HepG2 (cell line): Measurements from ENCODE around the gene NF2. TPM values are rescaled to one million over a fixed set of nuclear protein-coding genes. Genes with fewer than 3 reads are reported as not detected.

ENCODE experiments used
- ATAC-seq: fragments of 200-7000 bp; cut with Tn5 transposase; 3 replicates; pipeline ENCODE4 v1.9.1; 2020; ENCODE audit warnings: mild to moderate bottlenecking, moderate library complexity
- BruUV-seq: library from RNA; stranded (reverse); fragments of 400-500 nt; replicated peaks from 2 replicates; lab custom pipeline; 2021; lab: Mats Ljungman, UMichigan
- CTCF ChIA-PET: fragments of 300-600 bp; formaldehyde crosslinking; extraction: SDS; loops from one replicate; lab custom pipeline; 2021; ENCODE audit warnings: low total read pairs, inconsistent platforms, low intra/inter-chr PET ratio; lab: Yijun Ruan, JAX
- POLR2A ChIA-PET: fragments of 350-600 bp; sonication (Branson Sonifier 250); formaldehyde crosslinking; loops from one replicate; lab custom pipeline; 2020; ENCODE audit warnings: antibody characterized with exemption, inconsistent platforms; lab: Yijun Ruan, JAX
- DNase-seq: peaks from one replicate; pipeline ENCODE4 v3.0.0-alpha.2; 2015; ENCODE audit warnings: low spot score
- FAIRE-seq: peaks from 3 replicates; lab custom pipeline; 2011; peaks lifted over from hg19 to GRCh38; lab: Jason Lieb, UNC
- H2AFZ ChIP-seq: one replicate; pipeline ENCODE4 v1.6.1; 2011; ENCODE audit warnings: low read length, inconsistent platforms
- H3K27ac ChIP-seq: fragments of 300-600 bp; 3 replicates; pipeline ENCODE4 v1.8.0; 2011; ENCODE audit warnings: mixed run types, mild to moderate bottlenecking, mixed read lengths, low read length, inconsistent platforms; ENCODE audit not compliant: insufficient read depth; ENCODE audit errors: extremely low read length
- H3K27me3 ChIP-seq, 2 experiments: fragments of 200-600 bp in 1 of 2; 2 replicates in 1 of 2; 3 replicates in 1 of 2; pipeline versions ENCODE4 v1.6.0 to v1.8.0; 2011; ENCODE audit warnings: low read length in 2 of 2, mild to moderate bottlenecking in 2 of 2, moderate library complexity in 2 of 2, inconsistent platforms in 1 of 2; ENCODE audit not compliant: insufficient read depth in 2 of 2, control insufficient read depth in 1 of 2
- H3K36me3 ChIP-seq, 2 experiments: fragments of 200-600 bp in 1 of 2; replicated peaks in 1 of 2; 2 replicates in 1 of 2; 3 replicates in 1 of 2; pipeline versions ENCODE4 v1.5.1 to v1.8.0; 2011; ENCODE audit warnings: low read length in 2 of 2, inconsistent platforms in 1 of 2; ENCODE audit not compliant: insufficient read depth in 2 of 2, control insufficient read depth in 1 of 2
- H3K4me1 ChIP-seq: 2 replicates; pipeline ENCODE4 v1.5.1; 2012; ENCODE audit warnings: low read length, inconsistent platforms; ENCODE audit not compliant: insufficient read depth
- H3K4me2 ChIP-seq: 2 replicates; pipeline ENCODE4 v1.6.0; 2011; ENCODE audit warnings: low read depth, low read length, inconsistent platforms
- H3K4me3 ChIP-seq, 3 experiments: fragments of 200-600 bp in 1 of 3; sonication (generic), shearing (Covaris generic) in 1 of 3; replicated peaks in 1 of 3; 2 replicates each; pipeline ENCODE4 v1.5.1; 2011 to 2016; ENCODE audit warnings: low read length in 3 of 3, inconsistent platforms in 2 of 3, low read depth in 2 of 3, mild to moderate bottlenecking in 2 of 3, control low read depth in 1 of 3, mixed read lengths in 1 of 3; ENCODE audit not compliant: insufficient read depth in 1 of 3
- H3K79me2 ChIP-seq: one replicate; pipeline ENCODE4 v1.6.1; 2011; ENCODE audit warnings: low read length, inconsistent platforms; ENCODE audit not compliant: insufficient read depth
- H3K9ac ChIP-seq: 2 replicates; pipeline ENCODE4 v1.6.0; 2011; ENCODE audit warnings: mild to moderate bottlenecking, low read depth, low read length, inconsistent platforms; ENCODE audit not compliant: insufficient read depth
- H3K9me3 ChIP-seq: 2 replicates; pipeline ENCODE4 v1.5.1; 2012; ENCODE audit warnings: mild to moderate bottlenecking, low read length
- H4K20me1 ChIP-seq: 2 replicates; pipeline ENCODE4 v1.6.0; 2011; ENCODE audit warnings: inconsistent platforms, mild to moderate bottlenecking, low read length, moderate library complexity; ENCODE audit not compliant: insufficient read depth
- KLF11 ChIP-seq: IDR thresholded peaks from 2 replicates; pipeline ENCODE4 v1.6.1; 2016; ENCODE audit warnings: missing compliant biosample characterization
- LCORL ChIP-seq, 2 experiments: fragments of 450-650 bp in 1 of 2; sonication (generic) in 1 of 2; formaldehyde crosslinking in 1 of 2; IDR thresholded peaks; 2 replicates each; pipeline versions ENCODE4 v1.5.0 to v1.6.1; 2017 to 2020; ENCODE audit warnings: antibody characterized with exemption in 1 of 2, missing genetic modification reagents in 1 of 2
- MIER3 ChIP-seq: IDR thresholded peaks from 2 replicates; pipeline ENCODE4 v1.6.1; 2016; ENCODE audit warnings: missing compliant biosample characterization, borderline replicate concordance
- NPAS2 ChIP-seq: sonication (generic); formaldehyde crosslinking; IDR thresholded peaks from 2 replicates; pipeline ENCODE4 v1.8.0; 2022; ENCODE audit warnings: mild to moderate bottlenecking, missing genetic modification reagents, borderline replicate concordance
- POLR2A ChIP-seq, 2 experiments: IDR thresholded peaks; 2 replicates each; pipeline ENCODE4 v1.6.1; 2011; ENCODE audit warnings: low read depth in 2 of 2, low read length in 2 of 2, mild to moderate bottlenecking in 1 of 2, moderate library complexity in 1 of 2; ENCODE audit not compliant: insufficient read depth in 1 of 2
- SP1 ChIP-seq, 2 experiments: fragments of 450-650 bp in 1 of 2; sonication (generic) in 1 of 2; formaldehyde crosslinking in 1 of 2; IDR thresholded peaks; 2 replicates each; pipeline versions ENCODE4 v1.4.0 to v1.6.1; 2016 to 2020; ENCODE audit warnings: missing genetic modification reagents in 1 of 2
- ZC3H13 ChIP-seq: sonication (generic); formaldehyde crosslinking; IDR thresholded peaks from 2 replicates; pipeline ENCODE4 v1.8.1; 2023; ENCODE audit warnings: mild to moderate bottlenecking, missing genetic modification reagents, moderate library complexity
- ZNF136 ChIP-seq: sonication (generic); formaldehyde crosslinking; IDR thresholded peaks from 2 replicates; pipeline ENCODE4 v1.8.1; 2022; ENCODE audit warnings: low read depth, mild to moderate bottlenecking, moderate library complexity, missing genetic modification reagents
- ZNF331 ChIP-seq: sonication (generic); formaldehyde crosslinking; IDR thresholded peaks from 2 replicates; pipeline ENCODE4 v1.4.0; 2020; ENCODE audit warnings: missing genetic modification reagents
- ZNF432 ChIP-seq: sonication (generic); formaldehyde crosslinking; IDR thresholded peaks from 2 replicates; pipeline ENCODE4 v1.5.0; 2020; ENCODE audit warnings: missing genetic modification reagents, mild to moderate bottlenecking, borderline replicate concordance
- ZNF629 ChIP-seq: sonication (generic); formaldehyde crosslinking; conservative IDR thresholded peaks from 2 replicates; pipeline ENCODE4 v1.5.0; 2020; ENCODE audit warnings: missing genetic modification reagents
- ZNF749 ChIP-seq: sonication (generic); formaldehyde crosslinking; IDR thresholded peaks from 2 replicates; pipeline ENCODE4 v1.8.0; 2022; ENCODE audit warnings: mild to moderate bottlenecking, missing genetic modification reagents, moderate library complexity, borderline replicate concordance
- ZNF761 ChIP-seq: sonication (generic); formaldehyde crosslinking; conservative IDR thresholded peaks from 2 replicates; pipeline ENCODE4 v1.4.0; 2020; ENCODE audit warnings: mild to moderate bottlenecking, missing genetic modification reagents
- WGBS: methylation state at CpG from one replicate; pipeline ENCODE4 v1.1.6; 2017; ENCODE audit warnings: low lambda C conversion rate; 5-methylcytosine and 5-hydroxymethylcytosine counted together
- in situ Hi-C: cut with HindIII; loops from 2 replicates; pipeline ENCODE4 v1.10.0; 2017; ENCODE audit warnings: low pct_unique_long_range_greater_than_20kb; ENCODE audit not compliant: extremely low pct_ligation_motif_present
- intact Hi-C: fragments of 100-400 bp; cut with micrococcal nuclease; formaldehyde crosslinking; loops from one replicate; pipeline ENCODE4 v1.10.0; 2022; ENCODE audit not compliant: unreplicated experiment
- polyA plus RNA-seq, 8 experiments: library from polyadenylated mRNA; depleted of rRNA in 3 of 8; stranded (reverse) in 7 of 8; unstranded in 1 of 8; fragments of >200 nt; fragmentation: Illumina TruSeq in 4 of 8; extraction: Trizol in 4 of 8; gene quantifications; 2 replicates each; pipeline versions ENCODE4 v1.2.1 to v1.2.3, GENCODE V29; 2011 to 2016; ENCODE audit warnings: low read depth in 4 of 8, missing spikeins in 1 of 8, mixed read lengths in 1 of 8; ENCODE audit not compliant: insufficient read depth in 1 of 8
- total RNA-seq, 5 experiments: library from RNA; depleted of rRNA; stranded (reverse); fragments of >200 nt; fragmentation: Illumina TruSeq; extraction: Trizol; gene quantifications; 2 replicates each; pipeline ENCODE4 v1.2.3, GENCODE V29; 2016; ENCODE audit warnings: low read depth in 1 of 5
- TF ChIP-seq, protein P1 (sequence below): sonication (generic); formaldehyde crosslinking; IDR thresholded peaks from 2 replicates; pipeline ENCODE4 v1.5.1; 2020; ENCODE audit warnings: mild to moderate bottlenecking, moderate library complexity, missing genetic modification reagents
- TF ChIP-seq, protein P2 (sequence below): sonication (generic); formaldehyde crosslinking; IDR thresholded peaks from 2 replicates; pipeline ENCODE4 v1.8.0; 2022; ENCODE audit warnings: missing genetic modification reagents, mild to moderate bottlenecking, moderate library complexity, borderline replicate concordance
- TF ChIP-seq, protein P3 (sequence below): sonication (generic); formaldehyde crosslinking; IDR thresholded peaks from 2 replicates; pipeline ENCODE4; 2020; ENCODE audit warnings: missing genetic modification reagents, mild to moderate bottlenecking, borderline replicate concordance
- TF ChIP-seq, protein P4 (sequence below), 2 experiments: fragments of 450-650 bp in 1 of 2; sonication (generic) in 1 of 2; formaldehyde crosslinking; IDR thresholded peaks; 2 replicates each; pipeline versions ENCODE4 v1.5.0 to v1.8.0; 2020 to 2022; ENCODE audit warnings: mild to moderate bottlenecking in 1 of 2, missing genetic modification reagents in 1 of 2

NF2 gene
- total and polyA plus RNA-seq, 2 of the 13 experiments (the other 11 are each of a cell fraction or from before 2014, with no cell fraction given) = 9.3 to 33.3 TPM

DNA sequence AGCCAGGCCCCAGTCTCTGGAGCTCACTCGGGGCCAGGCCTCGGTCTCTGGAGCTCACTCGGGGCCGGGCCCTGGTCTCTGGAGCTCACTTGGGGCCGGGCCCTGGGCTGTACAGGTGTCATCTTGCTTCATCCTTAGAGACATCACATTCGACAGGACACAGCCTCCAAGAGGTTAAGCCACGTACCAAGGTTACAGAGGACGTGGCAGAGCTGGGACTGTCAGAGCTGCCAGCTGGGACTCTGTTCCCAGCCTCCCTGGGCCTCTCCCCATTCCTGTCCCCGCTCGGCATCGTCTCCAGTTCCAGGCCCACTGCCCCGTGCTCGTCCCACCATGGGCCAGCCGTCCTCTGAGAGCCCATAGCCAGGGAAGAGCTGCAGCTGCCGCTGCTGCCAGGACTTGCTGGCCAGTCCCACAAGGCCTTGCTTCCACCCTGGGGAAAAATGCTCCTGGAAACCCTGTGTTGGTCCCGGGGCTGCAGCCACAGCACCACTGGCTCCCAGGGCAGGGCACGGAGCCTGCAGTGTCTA lies 136.0 kb downstream of the NF2 start:
- no TSS peak for BruUV-seq
- H2AFZ ChIP-seq = no peak overlapping the region
- DNase-seq = no peak
- FAIRE-seq = no peak
- CTCF ChIA-PET = no interaction called here
- in situ Hi-C loops (no loop called here), intact Hi-C loops (no loop called here)
- no peaks in the 10 kb centered on the region for H4K20me1 ChIP-seq
- no peaks in the 10 kb centered on the region for H3K27me3 ChIP-seq
- H3K9ac ChIP-seq = no peak overlapping the region
- H3K9me3 ChIP-seq = no peaks in the 10 kb centered on the region
- WGBS = 100% methylated on average over 6 of the region's 17 CpGs
- H3K4me2 ChIP-seq = no peak overlapping the region
- H3K4me1 ChIP-seq = no peaks in the 10 kb centered on the region
- no peaks in the 10 kb centered on the region for H3K79me2 ChIP-seq
- POLR2A ChIA-PET = no interaction called here
- H3K36me3 ChIP-seq = peaks cover 3 to 7% of the 10 kb centered on the region in 2 experiments; a peak in 3 of 5 replicates
- H3K27ac ChIP-seq = no peak overlapping the region
- no peak for ATAC-seq
- no peak overlapping the region for H3K4me3 ChIP-seq
- TF ChIP-seq ZNF432 (no peak), ZNF761 (no peak), ZNF331 (no peak), KLF11 (no peak), ZNF749 (CRISPR knock-in tag) (no peak), LCORL (IDR thresholded peaks at IDR 0.05) (no peak), LCORL (CRISPR knock-in tag; IDR thresholded peaks at IDR 0.05) (no peak), ZC3H13 (CRISPR knock-in tag) (no peak), POLR2A (IDR thresholded peaks at IDR 0.05; ENCODE audit: insufficient read depth in 1 of 2, low read depth in 2 of 2, low read length in 2 of 2) (no peak), NPAS2 (CRISPR knock-in tag) (no peak), ZNF629 (CRISPR knock-in tag) (no peak), SP1 (IDR thresholded peaks at IDR 0.05) (no peak), SP1 (CRISPR knock-in tag; IDR thresholded peaks at IDR 0.05) (no peak), ZNF136 (no peak), MIER3 (CRISPR knock-in tag) (no peak)
- TF ChIP-seq, protein P1, sequence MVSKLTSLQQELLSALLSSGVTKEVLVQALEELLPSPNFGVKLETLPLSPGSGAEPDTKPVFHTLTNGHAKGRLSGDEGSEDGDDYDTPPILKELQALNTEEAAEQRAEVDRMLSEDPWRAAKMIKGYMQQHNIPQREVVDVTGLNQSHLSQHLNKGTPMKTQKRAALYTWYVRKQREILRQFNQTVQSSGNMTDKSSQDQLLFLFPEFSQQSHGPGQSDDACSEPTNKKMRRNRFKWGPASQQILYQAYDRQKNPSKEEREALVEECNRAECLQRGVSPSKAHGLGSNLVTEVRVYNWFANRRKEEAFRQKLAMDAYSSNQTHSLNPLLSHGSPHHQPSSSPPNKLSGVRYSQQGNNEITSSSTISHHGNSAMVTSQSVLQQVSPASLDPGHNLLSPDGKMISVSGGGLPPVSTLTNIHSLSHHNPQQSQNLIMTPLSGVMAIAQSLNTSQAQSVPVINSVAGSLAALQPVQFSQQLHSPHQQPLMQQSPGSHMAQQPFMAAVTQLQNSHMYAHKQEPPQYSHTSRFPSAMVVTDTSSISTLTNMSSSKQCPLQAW (CRISPR knock-in tag) = no peak
- TF ChIP-seq, protein P2, sequence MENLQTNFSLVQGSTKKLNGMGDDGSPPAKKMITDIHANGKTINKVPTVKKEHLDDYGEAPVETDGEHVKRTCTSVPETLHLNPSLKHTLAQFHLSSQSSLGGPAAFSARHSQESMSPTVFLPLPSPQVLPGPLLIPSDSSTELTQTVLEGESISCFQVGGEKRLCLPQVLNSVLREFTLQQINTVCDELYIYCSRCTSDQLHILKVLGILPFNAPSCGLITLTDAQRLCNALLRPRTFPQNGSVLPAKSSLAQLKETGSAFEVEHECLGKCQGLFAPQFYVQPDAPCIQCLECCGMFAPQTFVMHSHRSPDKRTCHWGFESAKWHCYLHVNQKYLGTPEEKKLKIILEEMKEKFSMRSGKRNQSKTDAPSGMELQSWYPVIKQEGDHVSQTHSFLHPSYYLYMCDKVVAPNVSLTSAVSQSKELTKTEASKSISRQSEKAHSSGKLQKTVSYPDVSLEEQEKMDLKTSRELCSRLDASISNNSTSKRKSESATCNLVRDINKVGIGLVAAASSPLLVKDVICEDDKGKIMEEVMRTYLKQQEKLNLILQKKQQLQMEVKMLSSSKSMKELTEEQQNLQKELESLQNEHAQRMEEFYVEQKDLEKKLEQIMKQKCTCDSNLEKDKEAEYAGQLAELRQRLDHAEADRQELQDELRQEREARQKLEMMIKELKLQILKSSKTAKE (CRISPR knock-in tag) = no peak
- TF ChIP-seq, protein P3, sequence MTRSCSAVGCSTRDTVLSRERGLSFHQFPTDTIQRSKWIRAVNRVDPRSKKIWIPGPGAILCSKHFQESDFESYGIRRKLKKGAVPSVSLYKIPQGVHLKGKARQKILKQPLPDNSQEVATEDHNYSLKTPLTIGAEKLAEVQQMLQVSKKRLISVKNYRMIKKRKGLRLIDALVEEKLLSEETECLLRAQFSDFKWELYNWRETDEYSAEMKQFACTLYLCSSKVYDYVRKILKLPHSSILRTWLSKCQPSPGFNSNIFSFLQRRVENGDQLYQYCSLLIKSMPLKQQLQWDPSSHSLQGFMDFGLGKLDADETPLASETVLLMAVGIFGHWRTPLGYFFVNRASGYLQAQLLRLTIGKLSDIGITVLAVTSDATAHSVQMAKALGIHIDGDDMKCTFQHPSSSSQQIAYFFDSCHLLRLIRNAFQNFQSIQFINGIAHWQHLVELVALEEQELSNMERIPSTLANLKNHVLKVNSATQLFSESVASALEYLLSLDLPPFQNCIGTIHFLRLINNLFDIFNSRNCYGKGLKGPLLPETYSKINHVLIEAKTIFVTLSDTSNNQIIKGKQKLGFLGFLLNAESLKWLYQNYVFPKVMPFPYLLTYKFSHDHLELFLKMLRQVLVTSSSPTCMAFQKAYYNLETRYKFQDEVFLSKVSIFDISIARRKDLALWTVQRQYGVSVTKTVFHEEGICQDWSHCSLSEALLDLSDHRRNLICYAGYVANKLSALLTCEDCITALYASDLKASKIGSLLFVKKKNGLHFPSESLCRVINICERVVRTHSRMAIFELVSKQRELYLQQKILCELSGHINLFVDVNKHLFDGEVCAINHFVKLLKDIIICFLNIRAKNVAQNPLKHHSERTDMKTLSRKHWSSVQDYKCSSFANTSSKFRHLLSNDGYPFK (CRISPR knock-in tag) = no peak
- TF ChIP-seq, protein P4, sequence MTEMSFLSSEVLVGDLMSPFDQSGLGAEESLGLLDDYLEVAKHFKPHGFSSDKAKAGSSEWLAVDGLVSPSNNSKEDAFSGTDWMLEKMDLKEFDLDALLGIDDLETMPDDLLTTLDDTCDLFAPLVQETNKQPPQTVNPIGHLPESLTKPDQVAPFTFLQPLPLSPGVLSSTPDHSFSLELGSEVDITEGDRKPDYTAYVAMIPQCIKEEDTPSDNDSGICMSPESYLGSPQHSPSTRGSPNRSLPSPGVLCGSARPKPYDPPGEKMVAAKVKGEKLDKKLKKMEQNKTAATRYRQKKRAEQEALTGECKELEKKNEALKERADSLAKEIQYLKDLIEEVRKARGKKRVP (CRISPR knock-in tag; IDR thresholded peaks at IDR 0.05) = no peak
